ENCODE measurements around the gene TENM3.

Gene TENM3

GRCh38 chr4:182338063-182338462 is 94.9 kb downstream of the TENM3 start:
- TF ChIP-seq CSRNP3 (CRISPR knock-in tag; IDR thresholded peaks at IDR 0.05) (no peak), GLIS3 (CRISPR knock-in tag; IDR thresholded peaks at IDR 0.05) (no peak), SNAI2 (CRISPR knock-in tag; IDR thresholded peaks at IDR 0.05) (no peak), RARB (CRISPR knock-in tag; IDR thresholded peaks at IDR 0.05) (no peak), CSDC2 (CRISPR knock-in tag; IDR thresholded peaks at IDR 0.05) (no peak), ZNF70 (CRISPR knock-in tag; IDR thresholded peaks at IDR 0.05) (no peak), ISL1 (CRISPR knock-in tag; IDR thresholded peaks at IDR 0.05) (no peak)
- no peak for ATAC-seq

- TF ChIP-seq ZFP3 (CRISPR knock-in tag; IDR thresholded peaks at IDR 0.05), result no peak
- no peak for TF ChIP-seq CREB5 (CRISPR knock-in tag; IDR thresholded peaks at IDR 0.05; ENCODE audit: low read depth)
- peak; percentile 40 for TF ChIP-seq ISL1 (CRISPR knock-in tag; IDR thresholded peaks at IDR 0.05)
- peak; percentile 47; the same call in 1 of the 3 replicates for ATAC-seq
Observed at GRCh38 chr4:182338746-182339145, 95.5 kb downstream of the TENM3 start.

GRCh38 chr4:182339221-182339641 is 96.0 kb downstream of the TENM3 start:
- TF ChIP-seq CSDC2 (CRISPR knock-in tag; IDR thresholded peaks at IDR 0.05) (no peak), RARB (CRISPR knock-in tag; IDR thresholded peaks at IDR 0.05) (no peak), TCF4 (CRISPR knock-in tag; IDR thresholded peaks at IDR 0.05; ENCODE audit: borderline replicate concordance) (no peak), ARNTL (CRISPR knock-in tag; IDR thresholded peaks at IDR 0.05; ENCODE audit: borderline replicate concordance, low read depth) (no peak), CSRNP3 (CRISPR knock-in tag; IDR thresholded peaks at IDR 0.05) (no peak), TSHZ2 (CRISPR knock-in tag; IDR thresholded peaks at IDR 0.05) (no peak), ZNF565 (CRISPR knock-in tag; conservative IDR thresholded peaks at IDR 0.05; ENCODE audit: low read depth) (no peak), ZNF70 (CRISPR knock-in tag; IDR thresholded peaks at IDR 0.05) (no peak), GLIS3 (CRISPR knock-in tag; IDR thresholded peaks at IDR 0.05) (no peak), ZFP30 (CRISPR knock-in tag; IDR thresholded peaks at IDR 0.05) (no peak)
- no peak for ATAC-seq

GRCh38 chr4:182343453-182343852 is 100.3 kb downstream of the TENM3 start:
- TF ChIP-seq ZNF70 (CRISPR knock-in tag; IDR thresholded peaks at IDR 0.05), result no peak
- TF ChIP-seq RARB (CRISPR knock-in tag; IDR thresholded peaks at IDR 0.05), result no peak
- no peak for ATAC-seq

- no peak for ATAC-seq
Observed at GRCh38 chr4:182344968-182345367, 101.8 kb downstream of the TENM3 start.

More at GRCh38 chr4:182344968-182345367, 101.8 kb downstream of the TENM3 start:
- TF ChIP-seq TSHZ2 (CRISPR knock-in tag; IDR thresholded peaks at IDR 0.05) (no peak), TOX (CRISPR knock-in tag; IDR thresholded peaks at IDR 0.05; ENCODE audit: borderline replicate concordance) (no peak), ZNF565 (CRISPR knock-in tag; conservative IDR thresholded peaks at IDR 0.05; ENCODE audit: low read depth) (no peak), ZFP30 (CRISPR knock-in tag; IDR thresholded peaks at IDR 0.05) (no peak), ZNF8 (CRISPR knock-in tag; IDR thresholded peaks at IDR 0.05) (no peak), ESRRG (CRISPR knock-in tag; IDR thresholded peaks at IDR 0.05) (no peak), RARB (CRISPR knock-in tag; IDR thresholded peaks at IDR 0.05) (no peak), PPARA (CRISPR knock-in tag; IDR thresholded peaks at IDR 0.05; ENCODE audit: borderline replicate concordance) (no peak), CREB5 (CRISPR knock-in tag; IDR thresholded peaks at IDR 0.05; ENCODE audit: low read depth) (no peak), ZC3H10 (CRISPR knock-in tag; IDR thresholded peaks at IDR 0.05) (no peak)
